Peyer's patch (tissue), 4 donors: ENCODE data around the gene PPP1R26.

Experiments
- CTCF ChIP-seq, 6 experiments: fragments of 450-650 bp in 4 of 6; fragments of 200-600 bp in 2 of 6; sonication (generic) in 1 of 6; IDR thresholded peaks; one replicate each; pipeline ENCODE4 v1.5.1; 2017 to 2019; ENCODE audit warnings: antibody characterized with exemption in 6 of 6, mild to moderate bottlenecking in 3 of 6, moderate library complexity in 1 of 6
- POLR2A ChIP-seq, 2 donors: fragments of 450-650 bp; IDR thresholded peaks; one replicate each; pipeline ENCODE4 v1.5.1; 2017; ENCODE audit warnings: antibody characterized with exemption in 2 of 2, mild to moderate bottlenecking in 2 of 2, moderate library complexity in 2 of 2

- TF ChIP-seq CTCF (IDR thresholded peaks at IDR 0.05), result no peak
- TF ChIP-seq POLR2A (IDR thresholded peaks at IDR 0.05), result no peak
These were observed 29.9 kb downstream of the PPP1R26 start for GRCh38 chr9:135509458-135509857.
